Nucleus accumbens (tissue), 56 donors: ENCODE measurements around the gene AP2S1.
"Not testable (repeated sequence)": the region's sequence is repeated elsewhere in the genome, so short reads cannot be mapped to it uniquely, and the experiment has no call there.

ENCODE experiments used
- DNase-seq, 56 donors: peaks; one replicate each; lab custom pipeline; 2025; lab: John Stamatoyannopoulos, UW

Gene AP2S1

DNA sequence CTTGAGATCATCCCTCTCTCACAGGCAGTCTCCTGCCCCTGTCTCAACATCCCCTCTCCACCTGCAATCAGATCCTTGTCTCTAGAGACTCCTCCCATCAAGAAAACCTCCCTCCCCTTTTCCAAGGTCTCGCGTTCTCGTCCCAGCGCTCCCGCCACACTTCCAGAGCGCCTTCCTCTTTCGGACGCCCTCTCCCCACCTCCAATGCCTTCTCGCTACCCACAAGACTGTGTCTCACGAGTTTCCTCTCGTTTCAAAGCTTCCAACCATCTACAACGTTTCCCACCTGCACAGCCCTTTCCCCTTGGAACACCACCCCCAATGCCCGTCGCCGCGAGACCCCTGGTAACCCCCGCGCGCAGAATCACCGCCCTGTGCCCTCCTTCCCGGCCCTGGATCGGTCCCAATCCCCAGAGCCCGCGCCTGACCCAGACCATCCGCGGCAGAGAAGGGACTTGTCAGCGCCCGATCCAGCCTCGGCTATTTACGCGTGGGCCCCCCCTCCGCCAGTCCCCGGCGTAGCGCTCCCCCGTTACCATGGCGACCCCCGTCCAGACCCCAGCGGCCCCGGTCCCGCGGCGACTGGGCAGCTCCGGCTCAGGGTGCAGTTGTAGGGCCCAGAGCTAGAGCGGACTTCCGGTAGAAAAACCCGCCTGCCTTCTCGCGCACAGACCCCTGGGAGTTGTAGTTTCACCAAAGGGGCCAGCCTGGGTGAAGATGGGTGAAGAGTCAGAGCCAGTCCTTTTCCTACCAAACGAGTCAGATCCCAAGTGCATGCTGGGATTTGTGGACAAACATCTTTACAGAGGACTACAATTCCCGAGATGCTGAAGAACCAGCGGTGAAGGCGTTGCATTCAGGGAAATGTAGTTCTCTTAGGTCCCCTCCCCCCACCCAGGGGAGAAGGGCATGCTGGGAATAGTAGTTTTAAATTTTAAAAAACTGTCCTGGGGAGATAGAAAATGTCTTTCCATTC, at the start of gene AP2S1:
AP2S1 (minus strand) TSS at position 619 of the 976 bp plus-strand sequence; CDS start at position 539, 80 bp downstream.
- DNase-seq = peak; percentile 76 to 99 (median 97)

DNA sequence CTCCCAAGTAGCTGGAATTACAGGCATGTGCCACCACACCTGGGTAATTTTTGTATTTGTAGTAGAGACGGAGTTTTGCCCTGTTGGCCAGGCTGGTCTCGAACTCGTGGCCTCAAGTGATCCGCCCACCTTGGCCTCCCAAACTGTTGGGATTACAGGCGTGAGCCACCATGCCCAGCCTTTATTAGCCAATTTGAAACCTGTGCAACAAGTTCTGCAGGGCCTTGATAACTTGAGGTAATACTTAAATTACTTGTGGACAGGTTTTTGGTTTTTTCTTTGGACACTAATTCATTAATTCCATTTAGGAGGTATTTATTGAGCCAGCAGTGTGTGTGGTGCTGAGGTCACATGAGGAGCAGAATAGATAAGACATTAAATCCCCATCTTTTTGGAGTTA, 49.7 kb upstream of the AP2S1 start:
- no peak for DNase-seq

DNA sequence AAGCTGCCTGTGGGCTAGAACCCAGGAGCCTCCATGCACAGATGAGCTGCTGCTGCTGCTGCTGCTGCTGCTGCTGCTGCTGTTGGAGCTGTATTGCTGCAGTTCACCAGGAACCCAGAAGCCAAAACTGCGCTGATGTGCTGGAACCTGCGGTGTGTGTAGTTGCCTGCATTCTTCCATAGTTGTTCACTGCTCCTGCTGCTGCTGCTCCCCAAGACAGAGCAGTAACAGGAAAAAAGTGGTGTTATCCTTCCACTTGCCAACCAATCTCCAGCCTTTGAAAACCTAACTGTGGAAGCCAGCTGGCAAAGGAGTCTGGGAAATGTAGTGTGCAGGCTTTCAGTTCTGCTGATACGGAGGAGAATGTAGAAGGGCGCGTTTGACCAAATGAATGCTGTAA, 48.1 kb upstream of the AP2S1 start:
- DNase-seq = peak in 24 of 56 donors; percentile 5 to 64 (median 21)

DNA sequence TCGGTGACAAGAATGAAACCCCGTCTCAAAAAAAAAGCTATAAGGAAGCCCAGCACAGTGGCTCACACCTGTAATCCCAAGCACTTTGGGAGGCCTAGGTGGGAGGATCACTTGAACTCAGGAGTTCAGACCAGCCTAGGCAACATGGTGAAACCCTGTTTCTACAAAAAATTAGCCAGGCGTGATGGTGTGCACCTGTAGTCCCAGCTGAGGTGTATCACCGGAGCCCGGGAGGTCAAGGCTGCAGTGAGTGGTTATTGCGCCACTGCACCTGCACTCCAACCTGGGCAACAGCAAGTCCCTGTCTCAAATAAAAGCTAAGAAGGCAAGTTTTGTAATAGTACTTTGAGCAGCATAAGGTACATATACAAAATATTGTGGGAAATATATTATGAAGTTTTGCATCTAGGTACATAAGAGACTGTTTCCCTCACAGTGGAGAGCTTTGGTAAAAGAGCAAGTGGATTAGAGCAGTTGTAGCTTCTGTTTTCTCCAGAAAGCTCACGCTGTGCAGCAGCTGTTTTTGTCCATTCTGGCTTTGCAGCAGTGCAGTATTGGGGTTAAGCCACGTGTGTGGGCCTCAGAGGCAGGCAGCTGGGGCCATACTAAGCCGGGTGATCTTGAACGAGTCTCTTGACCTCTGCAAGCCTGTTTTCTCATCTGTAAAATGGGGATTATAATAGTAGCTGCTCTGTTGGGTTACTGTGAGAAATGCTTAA, 45.6 kb upstream of the AP2S1 start:
- no peak for DNase-seq

DNA sequence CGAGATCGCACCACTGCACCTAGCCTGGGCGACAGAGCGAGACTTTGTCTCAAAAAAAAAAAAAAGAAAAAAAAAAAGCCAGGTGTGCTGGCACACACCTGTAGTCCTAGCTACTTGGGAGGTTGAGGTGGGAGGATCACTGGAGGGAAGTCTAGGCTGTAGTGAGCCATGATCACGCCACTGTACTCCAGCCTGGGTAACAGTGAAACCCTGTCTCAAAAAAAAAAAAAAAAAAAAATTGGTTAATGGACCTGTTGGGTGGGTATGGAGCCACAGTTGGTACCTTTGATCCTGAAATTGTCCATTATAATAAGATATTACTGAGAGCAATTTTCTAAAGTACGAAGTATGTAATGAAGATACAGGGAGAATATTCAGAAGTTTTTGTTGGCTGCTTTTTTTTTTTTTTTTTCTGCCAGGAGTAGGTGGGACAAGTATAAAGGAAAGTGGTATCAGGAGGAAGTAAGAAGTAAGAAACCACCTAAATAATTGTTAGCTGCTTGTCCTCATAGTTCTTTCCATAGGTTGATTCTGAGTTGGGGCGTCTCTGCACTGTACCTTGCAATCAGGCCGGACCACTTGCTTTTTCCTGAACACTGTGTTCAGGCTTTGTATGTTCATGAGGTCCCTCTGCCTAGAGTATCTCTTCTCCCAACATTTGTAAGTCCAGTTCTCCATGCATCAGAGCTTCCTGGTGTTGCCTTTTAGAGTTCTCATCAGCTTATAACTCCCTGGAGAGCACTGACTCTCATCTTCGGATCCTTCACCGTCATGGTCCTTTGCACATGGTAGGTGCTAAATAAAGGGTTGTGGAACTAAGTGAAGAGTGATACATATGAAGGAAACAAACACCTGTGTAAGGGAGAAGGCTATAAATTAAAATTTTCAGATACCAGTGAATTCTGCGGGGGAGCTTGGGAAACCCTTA, 41.9 kb upstream of the AP2S1 start:
- DNase-seq = no peak

DNA sequence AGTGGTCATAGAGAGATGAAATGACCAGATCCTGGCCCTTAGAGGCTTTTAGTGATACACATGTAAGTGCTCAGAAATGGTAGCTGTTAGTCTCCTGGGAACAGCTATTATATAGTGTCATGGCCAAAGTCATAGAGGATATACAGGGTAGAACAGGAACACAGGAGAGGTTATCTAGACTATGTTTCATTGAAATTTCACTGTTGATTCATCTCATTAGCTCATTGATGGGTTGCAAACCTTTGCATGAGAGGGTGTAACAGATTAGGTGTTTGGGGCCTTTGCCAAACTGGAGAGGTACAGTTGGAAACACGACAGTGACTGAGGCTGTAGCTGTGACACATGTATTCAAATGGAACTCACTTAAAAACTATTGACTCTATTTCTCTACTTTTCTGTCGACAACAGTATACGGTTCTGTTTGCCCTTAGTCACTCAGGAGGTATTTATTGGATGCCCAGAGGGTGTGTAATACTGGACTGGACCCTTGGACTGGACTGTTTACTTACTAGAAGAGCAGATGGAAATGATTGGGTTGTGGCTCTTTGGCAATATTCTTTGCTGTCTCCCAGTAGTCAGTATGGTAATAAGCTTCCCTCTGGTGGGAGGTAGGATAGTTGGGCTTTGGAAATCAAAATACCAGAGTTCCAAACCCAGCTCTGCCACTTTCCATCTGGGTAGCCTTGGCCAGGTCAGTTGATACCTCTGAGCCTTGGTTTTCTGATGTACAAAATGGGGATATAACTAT, 40.0 kb upstream of the AP2S1 start:
- DNase-seq = no peak

DNA sequence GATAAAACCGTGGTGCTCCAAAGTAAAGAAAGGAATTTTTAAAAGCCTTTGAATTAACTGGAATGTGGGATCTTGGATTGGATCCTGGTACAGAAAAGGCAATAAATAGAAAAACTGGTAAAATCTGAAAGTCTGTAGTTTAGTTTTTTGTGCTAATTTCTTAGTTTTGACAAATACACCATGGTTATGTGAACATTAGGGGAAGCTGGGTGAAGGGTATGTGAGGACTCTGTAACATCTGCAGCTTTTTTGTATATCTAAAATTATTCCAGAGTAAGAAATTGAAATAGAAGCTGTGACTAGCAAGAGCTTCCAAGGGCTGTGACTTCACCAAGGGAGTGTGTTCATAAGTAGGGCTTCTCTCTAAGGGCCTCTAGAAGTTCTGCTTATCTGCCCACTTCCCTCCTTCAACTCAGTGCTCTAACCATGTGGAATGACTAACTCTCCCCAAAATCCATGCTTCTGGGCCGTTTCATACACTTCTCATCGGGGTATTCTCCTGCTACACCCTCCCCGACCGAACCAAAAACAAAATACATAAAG, 36.7 kb upstream of the AP2S1 start:
- DNase-seq = no peak

DNA sequence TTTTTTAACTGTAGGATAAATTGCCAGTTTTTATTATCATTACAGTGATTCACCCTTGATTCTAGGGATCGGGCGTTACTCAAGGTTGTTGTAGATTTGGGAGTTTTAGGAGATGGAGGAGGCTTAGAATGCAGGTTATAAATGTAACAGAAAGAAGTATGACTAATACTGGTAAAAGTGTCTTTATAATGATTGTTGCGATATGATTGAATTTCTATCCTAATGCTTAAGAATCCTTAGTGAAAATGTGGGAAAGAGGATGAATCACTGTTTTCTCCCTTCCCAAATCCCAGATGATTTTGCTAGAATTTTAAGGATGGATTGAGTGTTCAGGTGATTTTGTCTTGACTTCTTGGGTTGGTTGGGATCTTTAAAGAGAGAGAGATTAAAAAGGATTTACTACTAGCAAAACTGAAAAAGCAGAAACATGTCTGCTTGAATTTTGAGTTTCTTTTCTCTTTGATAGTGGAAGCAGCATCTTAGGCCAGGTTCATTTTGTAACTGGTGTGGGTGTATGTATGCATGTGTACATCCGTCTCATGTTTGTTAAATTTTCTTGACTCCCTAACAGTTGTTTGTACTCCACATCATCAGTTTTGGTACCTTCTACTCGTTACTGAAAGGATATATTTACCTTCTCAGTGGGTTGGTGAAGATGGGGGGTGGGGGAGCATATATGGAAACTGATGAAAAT, 36.0 kb upstream of the AP2S1 start:
- no peak for DNase-seq

DNA sequence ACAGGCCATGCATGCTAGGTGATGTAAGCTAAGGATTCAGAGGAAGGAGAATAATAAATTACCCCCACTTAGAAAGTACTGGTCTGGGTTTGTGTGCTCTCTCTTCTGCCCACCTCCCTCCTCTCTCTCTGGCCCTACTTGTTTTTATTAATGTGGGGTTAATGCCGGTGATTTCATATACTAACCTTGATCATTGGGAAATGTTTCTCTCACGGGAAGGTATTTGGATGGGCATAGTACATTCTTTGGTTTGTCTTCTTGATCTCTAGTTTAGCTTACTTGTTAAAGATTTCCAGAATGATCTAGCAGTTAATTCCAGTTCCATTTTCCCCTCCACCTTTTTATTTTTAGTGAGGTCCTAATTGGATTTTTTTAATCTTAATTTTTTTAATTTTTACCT, 34.8 kb upstream of the AP2S1 start:
- no peak for DNase-seq

DNA sequence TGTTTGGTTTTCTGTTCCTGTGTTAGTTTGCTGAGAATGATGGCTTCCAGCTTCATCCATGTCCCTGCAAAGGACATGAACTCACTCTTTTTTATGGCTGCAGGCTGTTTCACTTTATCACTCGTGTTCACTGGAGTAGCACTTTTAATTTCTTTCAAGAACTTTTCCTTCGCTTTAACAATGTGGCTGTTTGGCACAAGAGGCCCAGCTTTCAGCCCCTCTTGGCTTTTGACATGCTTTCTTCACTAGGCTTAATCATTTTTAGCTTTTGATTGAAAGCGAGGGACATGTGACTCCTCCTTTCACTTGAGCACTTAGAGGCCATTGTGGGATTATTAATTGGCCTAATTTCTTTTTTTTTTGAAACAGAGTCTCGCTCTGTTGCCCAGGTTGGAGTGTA, 32.1 kb upstream of the AP2S1 start:
- DNase-seq = not testable (repeated sequence)

DNA sequence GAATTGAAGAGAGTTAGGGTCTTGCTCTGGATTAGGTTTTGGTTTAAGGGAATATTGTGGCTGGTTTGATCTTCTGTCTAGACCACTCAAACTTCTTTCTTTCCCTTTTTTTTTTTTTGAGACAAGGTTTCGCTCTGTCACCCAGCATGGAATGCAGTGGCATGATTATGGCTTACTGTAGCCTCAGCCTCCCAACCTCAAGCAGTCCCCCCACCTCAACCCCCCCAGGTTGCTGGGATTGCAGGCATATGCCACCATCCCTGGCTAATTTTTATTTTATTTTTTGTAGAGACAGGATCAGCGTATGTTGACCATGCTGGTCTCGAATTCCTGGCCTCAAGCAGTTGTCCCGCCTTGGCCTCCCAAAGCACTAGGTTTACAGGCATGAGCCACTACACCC, 31.4 kb upstream of the AP2S1 start:
- no peak for DNase-seq

DNA sequence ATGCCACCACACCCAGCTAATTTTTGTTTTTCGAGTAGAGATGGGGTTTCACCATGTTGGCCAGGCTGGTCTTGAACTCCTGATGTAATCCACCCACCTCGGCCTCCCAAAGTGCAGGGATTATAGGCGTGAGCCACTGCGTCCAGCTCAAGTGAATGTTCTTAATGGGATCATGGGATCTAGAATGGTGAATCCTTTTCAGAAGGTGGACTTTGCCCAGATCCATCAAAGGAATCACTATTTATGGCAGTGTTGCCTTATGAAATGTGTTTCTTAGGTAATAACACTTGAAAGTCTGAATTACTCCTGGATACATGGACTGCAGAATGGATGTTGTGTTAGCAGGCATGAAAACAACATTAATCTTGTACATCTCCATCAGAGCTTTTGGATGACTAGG, 30.4 kb upstream of the AP2S1 start:
- DNase-seq = no peak

DNA sequence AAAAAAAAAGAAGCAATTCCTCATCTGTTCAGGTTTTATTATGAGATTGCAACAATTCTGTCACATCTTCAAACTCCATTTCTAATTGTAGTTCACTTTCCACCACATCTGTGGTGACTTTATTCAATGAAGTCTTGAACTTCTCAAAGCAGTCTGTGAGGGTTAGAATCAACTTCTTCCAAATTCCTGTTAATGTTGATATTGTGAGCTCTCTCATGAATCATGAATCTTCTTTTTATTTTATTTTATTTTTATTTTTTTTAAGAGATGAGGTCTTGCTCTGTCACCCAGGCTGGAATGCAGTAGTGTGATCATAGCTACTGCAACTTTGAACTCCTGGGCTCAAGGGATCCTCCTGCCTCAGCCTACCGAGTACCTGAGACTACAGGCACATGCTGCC, 29.8 kb upstream of the AP2S1 start:
- no peak for DNase-seq

DNA sequence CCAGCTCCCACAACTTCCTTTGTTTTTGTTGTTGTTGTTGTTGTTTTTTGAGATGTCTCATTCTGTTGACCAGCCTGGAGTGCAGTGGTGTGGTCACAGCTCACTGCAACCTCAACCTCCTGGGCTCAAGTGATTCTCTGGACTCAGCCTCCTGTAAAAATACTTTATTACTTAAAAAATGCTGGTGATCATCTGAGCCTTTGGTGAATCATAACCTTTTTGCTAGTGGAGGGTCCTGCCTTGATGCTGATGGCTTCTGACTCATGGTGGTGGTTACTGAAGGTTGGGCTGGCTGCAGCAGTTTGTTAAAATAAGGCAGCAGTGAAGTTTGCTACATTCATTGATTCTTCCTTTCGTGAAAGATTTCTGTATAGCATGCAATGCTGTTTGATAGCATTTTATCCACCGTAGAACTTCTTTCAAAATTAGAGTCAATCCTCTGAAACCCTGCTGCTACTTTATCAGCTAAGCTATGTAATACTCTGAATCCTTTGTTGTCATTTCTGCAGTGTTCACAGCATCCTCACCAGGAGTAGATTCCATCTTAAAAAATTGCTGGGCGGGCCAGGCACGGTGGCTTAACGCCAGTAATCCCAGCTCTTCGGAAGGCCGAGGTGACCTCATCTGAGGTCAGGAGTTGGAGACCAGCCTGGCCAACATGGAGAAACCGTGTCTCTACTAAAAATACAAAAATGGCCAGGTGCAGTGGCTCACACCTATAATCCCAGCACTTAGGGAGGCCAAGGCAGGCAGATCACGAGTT, 28.1 kb upstream of the AP2S1 start:
- no peak for DNase-seq

DNA sequence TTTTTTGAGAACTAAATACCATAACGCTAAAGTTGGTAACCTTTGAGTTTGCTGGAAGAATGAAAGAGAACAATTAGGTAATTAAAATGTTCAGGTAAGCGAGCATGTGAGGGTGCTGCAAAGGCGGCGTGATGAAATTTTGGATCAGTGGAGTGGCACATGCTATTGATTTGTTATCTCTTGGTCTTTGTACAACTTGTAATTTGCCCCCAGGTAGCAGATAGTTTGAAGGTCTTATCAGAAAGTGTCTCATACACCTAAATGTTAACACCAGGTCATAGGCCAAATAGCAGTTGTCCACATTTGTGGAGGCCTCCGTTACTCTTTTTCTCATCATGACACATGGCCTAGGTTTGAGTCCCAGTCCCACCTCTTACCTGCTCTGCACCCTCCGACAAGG, 25.0 kb upstream of the AP2S1 start:
- DNase-seq = no peak

DNA sequence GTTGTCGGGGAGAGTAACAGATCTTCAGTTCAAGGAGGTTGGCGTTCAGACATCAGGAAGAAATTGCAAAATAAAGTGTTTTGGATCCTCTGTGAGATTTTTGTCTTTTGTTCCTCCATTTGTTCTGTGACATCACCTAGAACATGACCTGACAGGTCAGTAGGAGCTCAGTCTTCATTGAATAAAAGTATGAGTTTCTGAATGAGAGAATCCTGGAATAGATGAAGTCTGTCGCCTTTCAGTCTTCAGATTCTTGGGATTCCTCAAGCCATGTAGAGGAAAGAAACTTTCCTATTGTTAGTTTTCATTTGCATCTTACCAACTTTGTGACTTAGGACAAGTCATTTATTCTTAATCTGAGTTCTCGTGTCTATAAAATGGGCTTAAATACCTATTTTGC, 24.6 kb upstream of the AP2S1 start:
- no peak for DNase-seq

DNA sequence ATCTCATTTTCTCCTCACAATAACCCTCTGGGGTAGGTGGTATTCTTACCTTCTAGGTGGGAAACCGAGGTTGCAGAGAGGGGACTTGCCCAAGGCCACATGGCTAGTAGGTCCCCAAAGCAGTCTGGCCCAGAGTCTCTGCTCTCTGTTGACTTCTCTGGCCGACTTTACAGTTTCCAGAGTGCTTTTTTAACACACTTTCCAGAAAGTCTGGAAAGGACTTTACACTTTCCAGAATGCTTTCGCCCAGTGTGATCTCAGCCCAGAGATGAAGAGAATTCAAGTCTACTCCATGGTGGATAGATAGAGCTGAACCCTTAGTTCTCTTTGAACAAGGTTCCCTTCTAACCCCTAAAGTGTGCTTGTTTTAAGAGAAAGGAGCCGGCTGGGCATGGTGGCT, 22.3 kb upstream of the AP2S1 start:
- DNase-seq = no peak

DNA sequence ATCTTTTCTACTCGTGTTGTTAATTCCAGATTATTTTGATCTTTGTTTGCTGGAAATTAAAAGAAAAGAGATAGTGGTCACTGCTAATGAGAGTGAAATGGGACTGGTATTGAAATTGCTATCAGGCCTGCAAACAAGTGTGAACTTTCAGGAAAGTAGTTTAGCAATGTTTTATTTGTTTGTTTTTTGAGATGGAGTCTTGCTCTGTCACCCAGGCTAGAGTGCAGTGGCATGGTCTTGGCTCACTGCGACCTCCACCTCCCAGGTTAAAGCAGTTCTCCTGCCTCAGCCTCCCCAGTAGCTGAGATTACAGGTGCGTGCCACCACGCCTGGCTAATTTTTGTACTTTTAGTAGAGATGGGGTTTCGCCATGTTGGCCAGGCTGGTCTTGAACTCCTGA, 20.5 kb upstream of the AP2S1 start:
- DNase-seq = not testable (repeated sequence)
